BE2C (cell line): Measurements from ENCODE around the gene HEATR5B.

ENCODE experiments used
- DNase-seq: peaks from one replicate; pipeline ENCODE4 v3.0.0-alpha.2; 2020
- H3K27me3 ChIP-seq: fragments of 250-450 bp; sonication (Bioruptor Pico); 2 replicates; pipeline ENCODE4 v1.5.1; 2020; ENCODE audit warnings: mild to moderate bottlenecking
- H3K36me3 ChIP-seq: fragments of 250-450 bp; sonication (Bioruptor Pico); 2 replicates; pipeline ENCODE4 v1.5.1; 2020; ENCODE audit warnings: mild to moderate bottlenecking
- H3K4me1 ChIP-seq: fragments of 250-450 bp; sonication (Bioruptor Pico); 2 replicates; pipeline ENCODE4 v1.5.1; 2020
- H3K4me3 ChIP-seq: 2 replicates; pipeline ENCODE4 v1.5.1; 2011; ENCODE audit warnings: low read depth, low read length
- H3K9me3 ChIP-seq: fragments of 250-450 bp; sonication (Bioruptor Pico); 2 replicates; pipeline ENCODE4 v1.5.1; 2020
- TF ChIP-seq, protein P1 (sequence below): IDR thresholded peaks from 2 replicates; pipeline ENCODE4 v1.5.1; 2012; ENCODE audit warnings: mild to moderate bottlenecking, low read depth, low read length

HEATR5B gene

GRCh38 chr2:37100054-37100453 lies 15.9 kb upstream of the HEATR5B start:
- H3K36me3 ChIP-seq = peaks cover 10% of the 10 kb centered on the region
- no peaks in the 10 kb centered on the region for H3K27me3 ChIP-seq
- H3K4me1 ChIP-seq = no peaks in the 10 kb centered on the region
- DNase-seq = no peak
- no peak overlapping the region for H3K4me3 ChIP-seq
- TF ChIP-seq, protein P1, sequence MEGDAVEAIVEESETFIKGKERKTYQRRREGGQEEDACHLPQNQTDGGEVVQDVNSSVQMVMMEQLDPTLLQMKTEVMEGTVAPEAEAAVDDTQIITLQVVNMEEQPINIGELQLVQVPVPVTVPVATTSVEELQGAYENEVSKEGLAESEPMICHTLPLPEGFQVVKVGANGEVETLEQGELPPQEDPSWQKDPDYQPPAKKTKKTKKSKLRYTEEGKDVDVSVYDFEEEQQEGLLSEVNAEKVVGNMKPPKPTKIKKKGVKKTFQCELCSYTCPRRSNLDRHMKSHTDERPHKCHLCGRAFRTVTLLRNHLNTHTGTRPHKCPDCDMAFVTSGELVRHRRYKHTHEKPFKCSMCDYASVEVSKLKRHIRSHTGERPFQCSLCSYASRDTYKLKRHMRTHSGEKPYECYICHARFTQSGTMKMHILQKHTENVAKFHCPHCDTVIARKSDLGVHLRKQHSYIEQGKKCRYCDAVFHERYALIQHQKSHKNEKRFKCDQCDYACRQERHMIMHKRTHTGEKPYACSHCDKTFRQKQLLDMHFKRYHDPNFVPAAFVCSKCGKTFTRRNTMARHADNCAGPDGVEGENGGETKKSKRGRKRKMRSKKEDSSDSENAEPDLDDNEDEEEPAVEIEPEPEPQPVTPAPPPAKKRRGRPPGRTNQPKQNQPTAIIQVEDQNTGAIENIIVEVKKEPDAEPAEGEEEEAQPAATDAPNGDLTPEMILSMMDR = no peak
- no peaks in the 10 kb centered on the region for H3K9me3 ChIP-seq

DNA sequence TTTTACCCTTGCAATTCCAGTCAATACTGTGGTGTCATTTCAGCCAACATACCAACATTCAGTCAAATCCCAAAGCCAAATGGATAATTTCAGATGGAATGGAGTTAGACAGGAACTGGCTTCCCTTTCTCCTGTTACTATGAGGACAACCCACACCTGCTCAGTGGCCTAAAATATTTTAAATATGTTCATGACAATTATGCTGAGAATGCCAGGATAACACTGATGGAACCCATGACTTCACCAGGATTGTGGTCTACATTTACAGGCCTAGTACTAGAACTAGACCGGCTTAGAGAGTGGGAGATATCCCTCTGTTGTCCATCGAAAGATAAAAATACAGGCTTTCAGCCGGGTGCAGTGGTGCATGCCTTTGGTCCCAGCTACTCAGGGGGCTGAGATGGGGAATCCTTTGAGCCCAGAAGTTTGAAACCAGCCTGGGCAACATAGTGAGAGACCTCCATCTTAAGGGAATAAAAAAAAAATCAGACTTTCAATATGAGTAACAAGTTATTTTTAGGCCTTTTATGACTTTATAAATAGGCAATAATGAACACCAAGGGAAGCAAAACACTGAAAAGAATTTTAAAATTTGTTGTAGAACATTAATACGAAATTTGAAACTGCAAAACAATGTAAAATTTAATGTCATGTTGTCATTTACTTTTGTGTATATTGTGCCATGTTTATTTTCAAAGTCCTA lies 14.4 kb upstream of the HEATR5B start:
- H3K36me3 ChIP-seq = peaks cover 25% of the 10 kb centered on the region
- no peaks in the 10 kb centered on the region; the same call in 1 of the 2 replicates for H3K9me3 ChIP-seq
- TF ChIP-seq, protein P1 = no peak
- no peak overlapping the region for H3K4me3 ChIP-seq
- H3K27me3 ChIP-seq = no peaks in the 10 kb centered on the region
- DNase-seq = no peak
- H3K4me1 ChIP-seq = no peaks in the 10 kb centered on the region

DNA sequence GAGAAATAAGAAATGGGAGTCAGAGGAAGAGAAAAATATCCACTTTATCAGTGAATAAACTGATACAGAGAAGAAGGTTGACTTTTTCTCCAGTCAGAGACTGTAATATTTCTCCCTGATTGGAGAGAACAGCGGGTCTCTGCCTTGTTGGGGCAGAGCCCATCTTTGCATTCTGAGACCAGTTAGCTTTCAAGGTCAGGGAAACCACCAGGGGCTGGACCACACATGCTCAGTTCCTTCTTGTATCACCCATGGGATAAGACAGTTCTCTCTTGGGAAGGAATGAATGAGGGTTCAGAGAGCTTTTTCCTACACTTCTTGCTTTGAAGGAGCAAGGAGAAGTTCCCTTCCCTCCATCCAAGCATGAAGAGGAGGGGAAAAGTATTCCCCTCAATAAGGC lies 12.4 kb upstream of the HEATR5B start:
- TF ChIP-seq, protein P1 = no peak
- Histone ChIP-seq H3K4me1 (no peaks in the 10 kb centered on the region), H3K27me3 (no peaks in the 10 kb centered on the region), H3K36me3 (peaks cover 37% of the 10 kb centered on the region), H3K9me3 (no peaks in the 10 kb centered on the region; the same call in 1 of the 2 replicates), H3K4me3 (no peak overlapping the region)
- no peak for DNase-seq

- no peak for DNase-seq
- Histone ChIP-seq H3K36me3 (peaks cover 39% of the 10 kb centered on the region), H3K4me1 (no peaks in the 10 kb centered on the region), H3K4me3 (no peak overlapping the region), H3K27me3 (no peaks in the 10 kb centered on the region), H3K9me3 (no peaks in the 10 kb centered on the region; the same call in 1 of the 2 replicates)
- TF ChIP-seq, protein P1 = no peak
Observed at GRCh38 chr2:37091873-37092272, 7.7 kb upstream of the HEATR5B start.

- DNase-seq = no peak
- TF ChIP-seq, protein P1 = no peak
- H3K4me1 ChIP-seq = no peaks in the 10 kb centered on the region; the same call in 1 of the 2 replicates
- H3K36me3 ChIP-seq = peaks cover 36% of the 10 kb centered on the region
- no peaks in the 10 kb centered on the region for H3K27me3 ChIP-seq
- no peaks in the 10 kb centered on the region; the same call in 1 of the 2 replicates for H3K9me3 ChIP-seq
- no peak overlapping the region for H3K4me3 ChIP-seq
Observed at GRCh38 chr2:37090019-37090477, 5.9 kb upstream of the HEATR5B start.

DNA sequence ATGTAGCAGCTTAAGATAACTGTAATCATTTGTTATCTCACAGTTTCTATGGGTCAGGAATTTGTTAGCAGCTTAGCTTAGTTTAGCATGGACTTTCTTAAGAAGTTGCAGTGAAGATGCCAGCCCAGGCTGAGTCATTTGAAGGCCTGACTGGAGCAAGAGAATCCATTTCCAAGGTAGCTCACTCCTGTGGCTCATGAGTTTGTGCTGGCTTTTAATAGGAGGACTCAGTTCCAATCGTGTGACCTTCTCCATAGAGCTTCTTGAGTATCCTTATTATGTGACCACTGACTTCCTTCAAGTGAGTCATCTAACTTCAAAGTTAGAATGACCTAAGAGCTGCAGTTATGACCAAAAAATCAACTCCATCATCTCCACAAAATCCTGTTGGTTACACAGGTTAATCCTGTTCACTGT lies 1.6 kb upstream of the HEATR5B start:
- Histone ChIP-seq H3K36me3 (peaks cover 9% of the 10 kb centered on the region), H3K9me3 (no peaks in the 10 kb centered on the region), H3K4me3 (no peak overlapping the region), H3K4me1 (no peaks in the 10 kb centered on the region; the same call in 1 of the 2 replicates), H3K27me3 (no peaks in the 10 kb centered on the region)
- TF ChIP-seq, protein P1 = no peak
- no peak for DNase-seq
